Endometrial microvascular endothelial cells (primary cell): Measurements from ENCODE around the gene PIGS. TPM values are rescaled to one million over a fixed set of nuclear protein-coding genes. Genes with fewer than 3 reads are reported as not detected.
"Not testable (repeated sequence)": the region's sequence is repeated elsewhere in the genome, so short reads cannot be mapped to it uniquely, and the experiment has no call there.

Experiments used
- in situ Hi-C: cut with HindIII; loops from 2 replicates; pipeline ENCODE4 v1.10.0; 2017; ENCODE audit warnings: low sequenced_read_pairs, low pct_unique_long_range_greater_than_20kb; ENCODE audit errors: inconsistent ontology term
- total RNA-seq: library from RNA; depleted of rRNA; stranded (reverse); fragments of >200 nt; gene quantifications from one replicate; pipeline ENCODE4 v1.2.3, GENCODE V29; 2015; ENCODE audit errors: inconsistent ontology term

PIGS gene
- total RNA-seq: 69.2 TPM

- in situ Hi-C loops: no loop called here
Observed at GRCh38 chr17:28571361-28572122, at the start of gene PIGS. PIGS (minus strand) TSS chr17:28571524; CDS start chr17:28571496, 28 bp downstream.

GRCh38 chr17:28620010-28620409 lies 48.7 kb upstream of the PIGS start:
- in situ Hi-C loops: no loop called here

- in situ Hi-C loops: no loop called here
Observed at GRCh38 chr17:28618464-28618863, 47.1 kb upstream of the PIGS start.

GRCh38 chr17:28616281-28616680 lies 45.0 kb upstream of the PIGS start:
- in situ Hi-C loops: no loop called here

GRCh38 chr17:28615260-28615940 lies 44.1 kb upstream of the PIGS start:
- in situ Hi-C loops: no loop called here

GRCh38 chr17:28613931-28614381 lies 42.6 kb upstream of the PIGS start, which contains the start of gene RSKR:
RSKR (minus strand) TSS chr17:28614185; CDS start chr17:28614161, 24 bp downstream.
- in situ Hi-C loops: no loop called here

- in situ Hi-C loops: no loop called here
Observed at GRCh38 chr17:28612936-28613872, 41.9 kb upstream of the PIGS start.

- in situ Hi-C loops: no loop called here
Observed at GRCh38 chr17:28612531-28612930, 41.2 kb upstream of the PIGS start.

GRCh38 chr17:28610376-28610775 lies 39.1 kb upstream of the PIGS start:
- in situ Hi-C loops: no loop called here

- in situ Hi-C loops: not testable (repeated sequence)
Observed at GRCh38 chr17:28604031-28604430, 32.7 kb upstream of the PIGS start.

GRCh38 chr17:28599311-28600184 lies 28.2 kb upstream of the PIGS start:
- in situ Hi-C loops: no loop called here

- in situ Hi-C loops: no loop called here
Observed at GRCh38 chr17:28598799-28599310, 27.5 kb upstream of the PIGS start, which contains the start of gene SPAG5. SPAG5 (minus strand) TSS chr17:28599025; CDS start chr17:28598946, 79 bp downstream.

GRCh38 chr17:28598389-28598788 lies 27.1 kb upstream of the PIGS start:
- in situ Hi-C loops: no loop called here

GRCh38 chr17:28597606-28598383 lies 26.5 kb upstream of the PIGS start:
- in situ Hi-C loops: no loop called here

GRCh38 chr17:28592260-28592659 lies 20.9 kb upstream of the PIGS start:
- in situ Hi-C loops: no loop called here

- in situ Hi-C loops: no loop called here
Observed at GRCh38 chr17:28585851-28586250, 14.5 kb upstream of the PIGS start.

GRCh38 chr17:28584434-28584833 lies 13.1 kb upstream of the PIGS start:
- in situ Hi-C loops: no loop called here
